ENCODE results near the gene PCK1.

The PCK1 gene

DNA sequence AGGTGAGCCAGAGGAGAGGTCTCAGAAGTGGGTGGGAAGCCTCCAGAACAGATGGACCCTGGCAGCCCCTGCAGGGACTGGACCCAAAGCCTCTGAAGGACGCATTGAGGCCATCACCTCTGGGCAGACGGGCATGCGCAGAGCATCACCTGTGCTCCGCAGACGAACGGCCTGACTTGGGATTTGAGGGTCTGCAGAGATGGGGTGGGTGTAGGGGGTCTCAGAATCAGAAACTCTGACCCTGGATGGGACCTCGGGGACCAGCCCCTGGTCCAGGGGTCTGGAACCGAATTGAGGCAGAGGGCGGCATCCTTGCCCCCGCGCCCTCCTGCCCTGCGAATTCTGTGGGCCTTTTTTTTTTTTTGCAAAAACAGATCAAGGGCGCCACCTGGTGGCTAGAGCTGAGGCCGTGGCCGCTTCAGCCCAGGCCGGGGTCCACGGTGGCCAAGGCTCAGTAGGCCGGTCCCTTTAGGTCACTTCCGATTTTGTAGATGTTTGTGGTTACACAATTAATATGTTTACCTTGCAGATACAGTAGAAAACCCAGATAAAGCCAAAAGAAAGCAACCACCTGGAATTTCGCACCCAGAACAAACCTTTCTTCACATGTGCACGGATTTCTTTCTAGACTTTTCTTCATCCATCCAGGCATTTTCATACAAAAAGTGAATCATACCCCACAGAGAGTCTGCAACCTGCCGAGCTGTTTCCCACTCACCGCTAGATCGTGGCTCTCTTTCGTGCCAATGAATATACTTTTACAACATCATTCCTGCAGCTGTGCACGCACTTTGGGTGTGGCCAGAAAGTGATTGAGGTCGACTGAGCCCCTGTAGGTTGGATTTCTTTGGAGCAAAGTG, 33.4 kb downstream of the PCK1 start:
- Histone ChIP-seq H3K4me1 (ENCODE audit: control insufficient read depth in 5 of 5, insufficient read depth in 5 of 5, low read length in 5 of 5) (peaks cover 0 to 34% (median 28%) of the 10 kb centered on the region in 5 donors), H3K36me3 (ENCODE audit: control insufficient read depth in 5 of 5, insufficient read depth in 5 of 5, low read length in 5 of 5) (no peaks in the 10 kb centered on the region), H3K9me3 (ENCODE audit: control insufficient read depth in 5 of 5, low read length in 5 of 5) (no peaks in the 10 kb centered on the region), H3K9ac (ENCODE audit: low read length in 5 of 5) (no peak overlapping the region), H3K4me3 (ENCODE audit: low read depth in 1 of 5, low read length in 5 of 5) (no peak overlapping the region), H3K27me3 (ENCODE audit: control insufficient read depth in 5 of 5, insufficient read depth in 4 of 5, low read length in 5 of 5) (no peaks in the 10 kb centered on the region), H3K27ac (ENCODE audit: low read depth, low read length) (no peak overlapping the region)

- Histone ChIP-seq H3K9me3 (ENCODE audit: control insufficient read depth in 5 of 5, low read length in 5 of 5) (no peaks in the 10 kb centered on the region), H3K27ac (ENCODE audit: low read depth, low read length) (no peak overlapping the region), H3K36me3 (ENCODE audit: control insufficient read depth in 5 of 5, insufficient read depth in 5 of 5, low read length in 5 of 5) (no peaks in the 10 kb centered on the region), H3K4me1 (ENCODE audit: control insufficient read depth in 5 of 5, insufficient read depth in 5 of 5, low read length in 5 of 5) (peaks cover 0 to 24% (median 18%) of the 10 kb centered on the region in 5 donors), H3K27me3 (ENCODE audit: control insufficient read depth in 5 of 5, insufficient read depth in 4 of 5, low read length in 5 of 5) (no peaks in the 10 kb centered on the region), H3K9ac (ENCODE audit: low read length in 5 of 5) (no peak overlapping the region), H3K4me3 (ENCODE audit: low read depth in 1 of 5, low read length in 5 of 5) (no peak overlapping the region)
Observed at GRCh38 chr20:57595041-57596030, 34.4 kb downstream of the PCK1 start.

GRCh38 chr20:57596358-57596757, 35.4 kb downstream of the PCK1 start:
- H3K27me3 ChIP-seq (ENCODE audit: control insufficient read depth in 5 of 5, insufficient read depth in 4 of 5, low read length in 5 of 5) = peaks cover 0 to 4% (median 0%) of the 10 kb centered on the region in 5 donors
- no peak overlapping the region for H3K4me3 ChIP-seq (ENCODE audit: low read depth in 1 of 5, low read length in 5 of 5)
- H3K4me1 ChIP-seq (ENCODE audit: control insufficient read depth in 5 of 5, insufficient read depth in 5 of 5, low read length in 5 of 5) = peaks cover 0 to 21% (median 17%) of the 10 kb centered on the region in 5 donors
- no peaks in the 10 kb centered on the region for H3K36me3 ChIP-seq (ENCODE audit: control insufficient read depth in 5 of 5, insufficient read depth in 5 of 5, low read length in 5 of 5)
- no peak overlapping the region for H3K9ac ChIP-seq (ENCODE audit: low read length in 5 of 5)
- no peaks in the 10 kb centered on the region for H3K9me3 ChIP-seq (ENCODE audit: control insufficient read depth in 5 of 5, low read length in 5 of 5)
- H3K27ac ChIP-seq (ENCODE audit: low read depth, low read length) = no peak overlapping the region

DNA sequence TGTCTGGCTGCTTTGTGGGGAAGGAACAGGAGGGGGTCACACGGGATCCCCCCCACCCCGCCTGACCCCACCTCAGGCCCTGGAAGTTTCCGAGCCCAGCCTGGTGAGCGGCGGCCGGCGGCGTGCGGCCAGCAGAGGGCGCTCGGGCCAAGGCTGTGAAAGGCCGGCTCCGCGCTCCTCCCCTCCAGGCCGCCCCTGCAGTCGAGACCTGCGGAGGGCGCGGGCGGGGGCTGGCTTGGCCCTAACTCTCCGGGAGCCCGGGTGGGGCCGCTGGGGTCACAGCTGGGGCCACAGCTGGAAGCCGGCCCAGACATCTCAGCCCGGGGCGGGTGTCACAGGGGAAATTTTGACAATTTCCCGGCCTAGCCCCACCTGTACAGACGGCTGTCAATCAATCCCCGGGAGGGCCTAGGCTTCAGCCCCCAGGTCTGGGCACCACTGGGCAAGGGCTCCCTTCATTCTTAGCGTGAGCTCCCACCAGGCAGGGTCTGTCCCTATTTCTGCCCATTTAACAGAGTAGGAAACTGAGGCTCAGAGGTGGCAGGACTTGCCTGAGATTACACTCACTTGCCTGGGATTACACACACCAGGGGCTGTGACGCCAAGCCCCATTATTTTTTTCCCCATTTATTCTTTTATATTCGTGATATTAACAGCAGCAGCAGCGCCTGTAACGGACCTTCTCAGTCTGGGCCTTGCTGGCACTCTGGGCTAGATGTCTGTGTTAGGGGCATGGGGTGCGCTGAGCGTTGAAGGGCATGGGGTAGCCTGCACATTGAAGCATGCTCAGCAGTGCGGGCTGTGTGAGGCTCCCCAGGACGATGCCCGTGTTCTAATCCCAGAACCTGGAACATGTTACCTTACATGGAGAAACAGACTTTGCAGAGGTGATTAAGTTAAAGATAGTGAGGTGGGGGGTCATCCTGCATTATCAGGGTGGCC, 36.4 kb downstream of the PCK1 start:
- Histone ChIP-seq H3K4me3 (ENCODE audit: low read depth in 1 of 5, low read length in 5 of 5) (no peak overlapping the region), H3K9me3 (ENCODE audit: control insufficient read depth in 5 of 5, low read length in 5 of 5) (no peaks in the 10 kb centered on the region), H3K27ac (ENCODE audit: low read depth, low read length) (no peak overlapping the region), H3K27me3 (ENCODE audit: control insufficient read depth in 5 of 5, insufficient read depth in 4 of 5, low read length in 5 of 5) (peaks cover 0 to 4% (median 0%) of the 10 kb centered on the region in 5 donors), H3K36me3 (ENCODE audit: control insufficient read depth in 5 of 5, insufficient read depth in 5 of 5, low read length in 5 of 5) (no peaks in the 10 kb centered on the region), H3K9ac (ENCODE audit: low read length in 5 of 5) (no peak overlapping the region), H3K4me1 (ENCODE audit: control insufficient read depth in 5 of 5, insufficient read depth in 5 of 5, low read length in 5 of 5) (peaks cover 0 to 21% (median 17%) of the 10 kb centered on the region in 5 donors)

- Histone ChIP-seq H3K9ac (ENCODE audit: low read length in 5 of 5) (no peak overlapping the region), H3K27me3 (ENCODE audit: control insufficient read depth in 5 of 5, insufficient read depth in 4 of 5, low read length in 5 of 5) (peaks cover 0 to 4% (median 0%) of the 10 kb centered on the region in 5 donors), H3K4me3 (ENCODE audit: low read depth in 1 of 5, low read length in 5 of 5) (no peak overlapping the region), H3K36me3 (ENCODE audit: control insufficient read depth in 5 of 5, insufficient read depth in 5 of 5, low read length in 5 of 5) (no peaks in the 10 kb centered on the region), H3K9me3 (ENCODE audit: control insufficient read depth in 5 of 5, low read length in 5 of 5) (no peaks in the 10 kb centered on the region), H3K4me1 (ENCODE audit: control insufficient read depth in 5 of 5, insufficient read depth in 5 of 5, low read length in 5 of 5) (peaks cover 0 to 20% (median 17%) of the 10 kb centered on the region in 5 donors), H3K27ac (ENCODE audit: low read depth, low read length) (no peak overlapping the region)
Observed at GRCh38 chr20:57598060-57598459, 37.1 kb downstream of the PCK1 start.

GRCh38 chr20:57598491-57598890, 37.6 kb downstream of the PCK1 start:
- H3K27me3 ChIP-seq (ENCODE audit: control insufficient read depth in 5 of 5, insufficient read depth in 4 of 5, low read length in 5 of 5) = peaks cover 0 to 4% (median 0%) of the 10 kb centered on the region in 5 donors
- H3K9me3 ChIP-seq (ENCODE audit: control insufficient read depth in 5 of 5, low read length in 5 of 5) = no peaks in the 10 kb centered on the region
- peaks cover 0 to 17% (median 14%) of the 10 kb centered on the region in 5 donors for H3K4me1 ChIP-seq (ENCODE audit: control insufficient read depth in 5 of 5, insufficient read depth in 5 of 5, low read length in 5 of 5)
- H3K9ac ChIP-seq (ENCODE audit: low read length in 5 of 5) = no peak overlapping the region
- H3K27ac ChIP-seq (ENCODE audit: low read depth, low read length) = no peak overlapping the region
- no peaks in the 10 kb centered on the region for H3K36me3 ChIP-seq (ENCODE audit: control insufficient read depth in 5 of 5, insufficient read depth in 5 of 5, low read length in 5 of 5)
- H3K4me3 ChIP-seq (ENCODE audit: low read depth in 1 of 5, low read length in 5 of 5) = no peak overlapping the region

DNA sequence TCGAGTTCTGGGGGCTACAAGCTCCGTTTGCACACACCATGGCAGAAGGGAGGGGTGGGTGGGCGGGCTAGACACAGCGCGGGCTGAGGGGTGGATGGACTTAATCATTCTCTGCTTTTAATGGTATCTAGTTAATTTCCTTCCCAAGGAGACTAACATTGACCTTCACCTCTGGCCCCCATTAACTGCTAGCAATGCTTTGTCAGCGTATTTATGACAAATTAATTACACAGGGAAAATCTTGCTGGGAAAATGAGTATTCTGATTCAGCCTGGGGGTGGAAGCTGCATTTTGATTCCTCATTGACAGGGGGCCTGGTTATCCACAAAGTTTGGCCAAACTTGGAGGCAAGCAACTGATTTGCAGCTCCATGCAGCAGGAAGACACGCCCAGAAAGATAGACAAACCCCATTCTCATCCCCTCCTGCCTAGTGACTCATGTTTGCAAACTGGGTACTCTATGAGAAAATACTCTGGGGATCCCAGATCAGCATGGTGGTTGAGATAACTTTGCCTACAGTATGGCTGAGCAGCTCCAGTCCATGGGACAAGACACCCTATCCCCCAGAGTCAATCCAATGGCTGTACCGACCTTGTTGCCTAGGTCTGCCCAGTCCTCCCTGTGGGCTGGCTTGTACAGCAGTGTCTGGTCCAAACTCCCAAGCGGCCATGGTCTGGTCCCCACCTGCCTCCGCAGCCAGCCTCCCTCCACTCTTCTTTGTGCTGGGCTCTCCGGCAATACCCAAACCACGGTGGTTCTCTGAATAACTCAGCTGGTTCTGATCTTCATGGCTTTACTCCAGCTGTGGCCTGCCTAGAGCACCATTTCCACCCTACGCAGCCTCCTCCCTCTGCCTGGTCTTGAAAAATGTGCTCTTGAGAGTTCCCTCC, 39.7 kb downstream of the PCK1 start:
- H3K27me3 ChIP-seq (ENCODE audit: control insufficient read depth in 5 of 5, insufficient read depth in 4 of 5, low read length in 5 of 5) = peaks cover 0 to 4% (median 0%) of the 10 kb centered on the region in 5 donors
- no peaks in the 10 kb centered on the region for H3K36me3 ChIP-seq (ENCODE audit: control insufficient read depth in 5 of 5, insufficient read depth in 5 of 5, low read length in 5 of 5)
- no peak overlapping the region for H3K27ac ChIP-seq (ENCODE audit: low read depth, low read length)
- no peaks in the 10 kb centered on the region for H3K9me3 ChIP-seq (ENCODE audit: control insufficient read depth in 5 of 5, low read length in 5 of 5)
- no peak overlapping the region for H3K4me3 ChIP-seq (ENCODE audit: low read depth in 1 of 5, low read length in 5 of 5)
- H3K9ac ChIP-seq (ENCODE audit: low read length in 5 of 5) = no peak overlapping the region
- peaks cover 0 to 8% (median 6%) of the 10 kb centered on the region in 5 donors for H3K4me1 ChIP-seq (ENCODE audit: control insufficient read depth in 5 of 5, insufficient read depth in 5 of 5, low read length in 5 of 5)

GRCh38 chr20:57601211-57601570, 40.3 kb downstream of the PCK1 start:
- Histone ChIP-seq H3K27me3 (ENCODE audit: control insufficient read depth in 5 of 5, insufficient read depth in 4 of 5, low read length in 5 of 5) (peaks cover 0 to 4% (median 0%) of the 10 kb centered on the region in 5 donors), H3K9me3 (ENCODE audit: control insufficient read depth in 5 of 5, low read length in 5 of 5) (no peaks in the 10 kb centered on the region), H3K9ac (ENCODE audit: low read length in 5 of 5) (no peak overlapping the region), H3K4me3 (ENCODE audit: low read depth in 1 of 5, low read length in 5 of 5) (no peak overlapping the region), H3K36me3 (ENCODE audit: control insufficient read depth in 5 of 5, insufficient read depth in 5 of 5, low read length in 5 of 5) (no peaks in the 10 kb centered on the region), H3K4me1 (ENCODE audit: control insufficient read depth in 5 of 5, insufficient read depth in 5 of 5, low read length in 5 of 5) (peaks cover 0 to 8% (median 6%) of the 10 kb centered on the region in 5 donors), H3K27ac (ENCODE audit: low read depth, low read length) (no peak overlapping the region)

Data from subcutaneous abdominal adipose tissue (tissue), 5 donors.